22Rv1 (cell line): ENCODE measurements around the gene MAN2B2.

Source experiments
- H3K27ac ChIP-seq: fragments of 450-650 bp; 2 replicates; pipeline ENCODE4 v1.5.1; 2017
- ZFX ChIP-seq: fragments of 450-650 bp; IDR thresholded peaks from 2 replicates; pipeline ENCODE4 v1.6.1; 2017; ENCODE audit warnings: antibody characterized with exemption, borderline replicate concordance
- TF ChIP-seq, protein P1 (sequence below): fragments of 450-650 bp; IDR thresholded peaks from 2 replicates; pipeline ENCODE4 v1.5.1; 2017; ENCODE audit warnings: mild to moderate bottlenecking

The MAN2B2 gene

DNA sequence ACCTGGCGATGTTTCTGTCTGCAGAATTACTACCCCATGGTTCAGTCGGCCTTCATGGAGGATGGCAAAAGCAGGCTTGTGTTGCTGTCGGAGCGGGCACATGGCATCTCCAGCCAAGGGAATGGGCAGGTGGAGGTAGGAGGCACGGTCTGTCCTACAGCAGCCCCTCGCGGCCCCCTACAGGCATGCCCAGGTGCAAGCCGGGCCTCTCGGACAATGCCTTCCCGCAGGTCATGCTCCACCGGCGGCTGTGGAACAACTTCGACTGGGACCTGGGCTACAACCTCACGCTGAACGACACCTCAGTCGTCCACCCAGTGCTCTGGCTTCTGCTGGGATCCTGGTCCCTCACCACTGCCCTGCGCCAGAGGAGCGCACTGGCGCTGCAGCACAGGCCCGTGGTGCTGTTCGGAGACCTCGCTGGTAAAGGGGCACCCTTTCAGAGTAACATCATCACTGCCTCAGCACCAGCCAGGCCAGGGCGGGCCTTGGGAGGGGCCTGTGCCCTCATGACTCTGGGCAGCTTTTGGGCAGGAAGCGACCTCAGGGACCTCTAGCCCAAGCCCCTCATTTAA lies 36.0 kb downstream of the MAN2B2 start:
- no peak overlapping the region for H3K27ac ChIP-seq
- TF ChIP-seq ZFX: no peak
- TF ChIP-seq, protein P1, sequence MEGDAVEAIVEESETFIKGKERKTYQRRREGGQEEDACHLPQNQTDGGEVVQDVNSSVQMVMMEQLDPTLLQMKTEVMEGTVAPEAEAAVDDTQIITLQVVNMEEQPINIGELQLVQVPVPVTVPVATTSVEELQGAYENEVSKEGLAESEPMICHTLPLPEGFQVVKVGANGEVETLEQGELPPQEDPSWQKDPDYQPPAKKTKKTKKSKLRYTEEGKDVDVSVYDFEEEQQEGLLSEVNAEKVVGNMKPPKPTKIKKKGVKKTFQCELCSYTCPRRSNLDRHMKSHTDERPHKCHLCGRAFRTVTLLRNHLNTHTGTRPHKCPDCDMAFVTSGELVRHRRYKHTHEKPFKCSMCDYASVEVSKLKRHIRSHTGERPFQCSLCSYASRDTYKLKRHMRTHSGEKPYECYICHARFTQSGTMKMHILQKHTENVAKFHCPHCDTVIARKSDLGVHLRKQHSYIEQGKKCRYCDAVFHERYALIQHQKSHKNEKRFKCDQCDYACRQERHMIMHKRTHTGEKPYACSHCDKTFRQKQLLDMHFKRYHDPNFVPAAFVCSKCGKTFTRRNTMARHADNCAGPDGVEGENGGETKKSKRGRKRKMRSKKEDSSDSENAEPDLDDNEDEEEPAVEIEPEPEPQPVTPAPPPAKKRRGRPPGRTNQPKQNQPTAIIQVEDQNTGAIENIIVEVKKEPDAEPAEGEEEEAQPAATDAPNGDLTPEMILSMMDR: no peak

DNA sequence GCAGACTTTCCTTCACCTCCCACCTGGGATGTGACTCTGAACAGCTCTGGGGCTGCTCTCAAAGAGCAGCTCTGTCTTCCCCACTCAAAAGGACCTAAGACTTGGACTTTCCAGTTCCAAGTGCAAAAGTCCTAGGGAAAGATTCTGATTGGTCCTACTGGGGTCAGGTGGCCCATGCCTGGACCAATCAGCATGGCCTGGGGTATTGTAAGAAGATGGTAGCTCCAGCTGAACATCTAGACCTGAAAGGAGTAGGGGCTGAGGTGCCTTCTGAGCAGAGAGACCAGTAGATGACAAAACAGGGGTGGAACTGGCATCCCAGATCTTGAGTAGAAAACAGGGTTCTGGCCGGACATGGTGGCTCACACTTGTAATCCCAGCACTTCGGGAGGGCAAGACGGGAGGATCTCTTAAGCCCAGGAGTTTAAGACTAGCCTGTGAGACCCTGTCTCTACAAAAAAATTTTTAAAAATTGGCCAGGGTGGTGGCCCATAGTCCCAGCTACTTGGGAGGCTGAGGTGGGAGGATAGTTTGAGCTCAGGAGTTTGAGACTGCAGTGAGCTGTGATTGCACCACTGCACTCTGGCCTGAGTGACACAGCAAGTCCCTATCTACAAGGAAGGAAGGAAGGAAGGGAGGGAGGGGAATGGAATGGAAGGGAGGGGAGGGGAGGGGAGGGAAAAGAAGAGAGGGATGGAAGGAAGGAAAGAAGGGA lies 38.1 kb downstream of the MAN2B2 start:
- TF ChIP-seq, protein P1: no peak
- TF ChIP-seq ZFX: no peak
- H3K27ac ChIP-seq: no peak overlapping the region

DNA sequence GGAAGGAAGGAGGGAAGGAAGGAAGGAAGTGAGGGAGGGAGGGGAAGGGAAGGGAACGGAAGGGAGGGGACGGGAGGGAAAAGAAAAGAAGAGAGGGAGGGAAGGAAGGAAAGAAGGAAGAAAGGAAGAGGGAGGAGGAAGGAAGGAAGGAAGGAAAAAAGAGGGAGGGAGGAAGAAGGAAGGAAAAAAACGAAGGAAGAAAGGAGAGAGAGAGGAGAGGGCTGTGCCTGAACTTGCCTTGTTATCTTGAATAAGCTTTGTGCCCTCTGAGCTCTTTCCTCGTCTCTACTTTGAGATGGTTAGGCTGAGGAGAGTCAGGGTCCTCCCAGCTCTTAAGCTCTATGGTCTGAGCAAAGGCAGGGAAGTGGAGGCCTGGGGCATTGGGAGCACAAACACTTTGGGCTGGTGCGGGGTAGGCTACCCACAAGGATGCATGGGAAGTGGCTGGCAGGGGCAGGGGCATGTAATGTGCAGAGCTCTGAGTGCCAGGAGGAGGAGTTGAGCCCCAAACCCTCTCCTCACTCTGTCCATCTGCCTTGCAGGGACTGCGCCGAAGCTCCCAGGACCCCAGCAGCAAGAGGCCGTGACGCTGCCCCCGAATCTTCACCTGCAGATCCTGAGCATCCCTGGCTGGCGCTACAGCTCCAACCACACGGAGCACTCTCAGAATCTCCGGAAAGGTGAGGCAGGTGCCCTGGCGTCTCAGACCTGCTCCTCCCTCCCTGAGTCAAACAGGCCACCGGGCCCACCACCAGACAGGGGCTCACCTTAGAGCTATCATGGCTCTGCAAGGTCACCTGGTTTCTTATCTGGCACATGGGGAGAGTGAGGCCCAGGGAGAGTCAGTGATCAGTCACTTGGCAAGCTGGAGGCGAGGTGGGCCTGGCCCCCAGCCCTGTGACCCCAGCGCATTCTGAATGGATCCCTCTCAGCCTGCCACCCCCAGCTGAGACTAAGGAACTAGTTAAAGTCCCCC lies 39.0 kb downstream of the MAN2B2 start:
- no peak overlapping the region for H3K27ac ChIP-seq
- TF ChIP-seq, protein P1: no peak
- no peak for TF ChIP-seq ZFX

DNA sequence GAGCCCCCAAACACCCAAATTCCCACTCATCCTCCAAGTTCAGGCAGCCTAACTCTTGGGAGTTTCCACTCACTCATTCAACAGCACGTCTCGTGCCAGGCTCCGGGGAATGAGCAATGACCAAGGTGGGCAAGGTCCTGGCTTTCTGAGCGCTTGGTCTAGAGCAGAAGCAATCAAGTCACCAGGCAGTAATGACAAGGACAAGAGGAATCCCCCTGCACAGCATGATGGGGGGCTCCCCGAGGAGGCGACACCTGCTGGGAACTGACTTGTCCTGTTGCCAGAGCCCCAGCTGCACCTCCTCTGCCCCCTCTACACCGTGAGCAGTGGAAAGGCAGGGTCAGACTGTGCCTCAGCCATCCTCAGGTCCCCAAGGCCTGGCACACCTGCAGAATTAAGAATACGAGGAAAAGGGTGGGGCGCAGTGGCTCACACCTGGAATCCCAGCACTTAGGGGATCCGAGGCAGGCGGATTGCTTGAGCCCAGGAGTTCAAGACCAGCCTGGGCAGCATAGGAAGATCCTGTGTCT lies 39.8 kb downstream of the MAN2B2 start:
- TF ChIP-seq, protein P1: no peak
- TF ChIP-seq ZFX: no peak
- no peak overlapping the region for H3K27ac ChIP-seq

DNA sequence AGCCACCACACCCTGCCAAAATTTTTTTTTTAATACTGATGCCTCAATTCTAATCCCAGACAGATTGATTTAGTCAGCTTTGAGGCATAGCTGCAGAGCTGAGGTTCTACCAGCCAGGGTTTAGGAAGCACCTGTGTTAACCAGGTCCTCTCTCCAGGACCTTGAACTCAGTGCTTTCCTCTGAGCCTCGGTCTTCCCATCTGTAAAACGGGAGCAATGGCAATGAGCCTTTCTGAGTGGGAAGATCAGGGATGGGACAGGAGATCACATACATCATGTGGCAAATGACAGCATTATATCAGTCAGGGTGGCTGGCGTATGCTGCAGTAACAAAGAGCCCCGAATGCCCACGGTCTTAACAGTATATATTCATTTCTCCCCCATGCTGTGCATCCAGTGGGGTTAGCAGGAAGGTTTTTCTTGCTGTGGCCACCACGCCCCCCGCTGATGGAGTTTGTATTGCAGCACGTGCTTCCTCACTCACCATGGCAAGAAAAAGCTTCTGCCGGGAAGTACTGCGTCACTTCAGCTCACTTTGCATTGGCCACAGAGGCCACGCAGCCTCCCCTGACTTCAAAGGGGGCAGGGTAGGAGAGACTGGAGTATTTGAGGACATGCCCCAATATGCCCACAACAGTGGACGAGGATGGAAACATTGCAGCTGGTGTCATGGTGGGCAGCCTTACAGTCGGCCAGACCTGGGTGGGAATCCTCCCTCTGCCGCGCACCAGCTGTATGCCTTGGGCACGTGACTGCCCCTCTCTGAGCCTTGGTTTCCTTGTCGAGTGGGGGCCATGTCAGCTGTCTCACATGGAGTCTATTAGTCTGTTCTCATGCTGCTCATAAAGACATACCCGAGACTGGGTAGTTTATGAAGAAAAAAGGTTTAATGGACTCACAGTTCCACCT lies 41.4 kb downstream of the MAN2B2 start:
- TF ChIP-seq ZFX: no peak
- TF ChIP-seq, protein P1: no peak
- no peak overlapping the region for H3K27ac ChIP-seq

DNA sequence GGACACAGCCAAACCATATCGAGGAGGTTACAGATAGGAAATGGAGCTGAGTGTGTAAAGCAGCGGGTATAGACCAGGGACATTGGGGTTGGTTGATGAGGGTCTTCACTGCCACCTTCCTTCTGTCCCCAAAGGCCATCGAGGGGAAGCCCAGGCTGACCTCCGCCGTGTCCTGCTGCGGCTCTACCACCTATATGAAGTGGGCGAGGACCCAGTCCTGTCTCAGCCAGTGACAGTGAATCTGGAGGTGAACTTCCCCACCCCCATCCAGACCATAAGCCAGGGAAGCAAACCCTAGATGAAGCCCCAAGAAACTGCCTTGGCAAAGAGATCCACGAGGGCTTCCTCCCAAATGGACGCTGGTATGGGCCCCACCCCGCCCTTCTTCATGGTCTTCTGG lies 42.3 kb downstream of the MAN2B2 start:
- TF ChIP-seq, protein P1: no peak
- no peak for TF ChIP-seq ZFX
- H3K27ac ChIP-seq: no peak overlapping the region
